Parathyroid adenoma (tissue), 2 donors: Measurements from ENCODE around the gene NDST3.

Source experiments
- H2AFZ ChIP-seq: fragments of 300-600 bp; sonication (generic); one replicate; pipeline ENCODE4 v1.7.0; 2017; ENCODE audit warnings: antibody characterized with exemption, mild to moderate bottlenecking
- H3K27ac ChIP-seq: fragments of 300-600 bp; sonication (generic); one replicate; pipeline ENCODE4 v1.7.0; 2017
- H3K27me3 ChIP-seq: fragments of 300-600 bp; sonication (generic); one replicate; pipeline ENCODE4 v1.7.0; 2017; ENCODE audit warnings: low read length; ENCODE audit not compliant: control insufficient read depth, insufficient read depth
- H3K36me3 ChIP-seq: fragments of 300-600 bp; sonication (generic); one replicate; pipeline ENCODE4 v1.7.0; 2017; ENCODE audit warnings: low read length; ENCODE audit not compliant: control insufficient read depth, insufficient read depth
- H3K4me1 ChIP-seq: fragments of 300-600 bp; sonication (generic); one replicate; pipeline ENCODE4 v1.7.0; 2017; ENCODE audit warnings: control low read depth
- H3K4me2 ChIP-seq: fragments of 300-600 bp; sonication (generic); one replicate; pipeline ENCODE4 v1.7.0; 2017; ENCODE audit warnings: low read length
- H3K4me3 ChIP-seq: fragments of 300-600 bp; sonication (generic); one replicate; pipeline ENCODE4 v1.7.0; 2017; ENCODE audit warnings: low read depth, low read length
- H3K79me2 ChIP-seq: fragments of 300-600 bp; sonication (generic); one replicate; pipeline ENCODE4 v1.7.0; 2017; ENCODE audit warnings: control low read depth
- H3K9ac ChIP-seq: fragments of 300-600 bp; sonication (generic); one replicate; pipeline ENCODE4 v1.7.0; 2017; ENCODE audit warnings: mild to moderate bottlenecking
- H3K9me3 ChIP-seq: fragments of 300-600 bp; sonication (generic); one replicate; pipeline ENCODE4 v1.7.0; 2017; ENCODE audit warnings: low read length; ENCODE audit not compliant: control insufficient read depth
- CTCF ChIP-seq: fragments of 300-600 bp; sonication (generic); IDR thresholded peaks from one replicate; pipeline ENCODE4 v1.7.0; 2017; ENCODE audit warnings: antibody characterized with exemption, mild to moderate bottlenecking
- donor health status: primary hyperparathyroidism.

The NDST3 gene

GRCh38 chr4:118278473-118279274 is 244.4 kb downstream of the NDST3 start:
- Histone ChIP-seq H3K36me3 (no peaks in the 10 kb centered on the region), H3K27ac (peak overlapping the region; percentile 71), H3K9ac (no peak overlapping the region), H3K4me2 (peak overlapping the region; percentile 94), H3K4me3 (peak overlapping the region; percentile 95), H3K79me2 (no peaks in the 10 kb centered on the region), H3K4me1 (peaks cover 2% of the 10 kb centered on the region), H3K9me3 (no peaks in the 10 kb centered on the region), H3K27me3 (no peaks in the 10 kb centered on the region), H2AFZ (peak overlapping the region; percentile 89)
- no peak for TF ChIP-seq CTCF

- no peaks in the 10 kb centered on the region for H3K27me3 ChIP-seq
- peak overlapping the region; percentile 94 for H3K4me2 ChIP-seq
- H3K4me3 ChIP-seq, result peak overlapping the region; percentile 95
- H3K9ac ChIP-seq, result no peak overlapping the region
- TF ChIP-seq CTCF, result no peak
- peak overlapping the region; percentile 71 for H3K27ac ChIP-seq
- no peaks in the 10 kb centered on the region for H3K79me2 ChIP-seq
- H3K9me3 ChIP-seq, result no peaks in the 10 kb centered on the region
- peak overlapping the region; percentile 89 for H2AFZ ChIP-seq
- H3K4me1 ChIP-seq, result peaks cover 2% of the 10 kb centered on the region
- H3K36me3 ChIP-seq, result no peaks in the 10 kb centered on the region
These were observed 245.0 kb downstream of the NDST3 start for GRCh38 chr4:118279328-118279727.

GRCh38 chr4:118279920-118280432 is 245.7 kb downstream of the NDST3 start:
- no peak overlapping the region for H3K9ac ChIP-seq

GRCh38 chr4:118280501-118281218 is 246.4 kb downstream of the NDST3 start:
- Histone ChIP-seq H3K27ac (no peak overlapping the region), H3K9ac (no peak overlapping the region), H3K4me2 (no peak overlapping the region), H3K4me3 (no peak overlapping the region), H3K36me3 (no peaks in the 10 kb centered on the region), H3K4me1 (peaks cover 2% of the 10 kb centered on the region), H3K79me2 (no peaks in the 10 kb centered on the region), H2AFZ (no peak overlapping the region), H3K9me3 (no peaks in the 10 kb centered on the region), H3K27me3 (no peaks in the 10 kb centered on the region)
- peak; percentile 42 for TF ChIP-seq CTCF

More at GRCh38 chr4:118279920-118280432, 245.7 kb downstream of the NDST3 start:
- peak overlapping the region; percentile 95 for H3K4me3 ChIP-seq
- H3K27me3 ChIP-seq, result no peaks in the 10 kb centered on the region
- peak overlapping the region; percentile 94 for H3K4me2 ChIP-seq
- TF ChIP-seq CTCF, result no peak
- no peak overlapping the region for H3K27ac ChIP-seq
- peaks cover 2% of the 10 kb centered on the region for H3K4me1 ChIP-seq
- no peak overlapping the region for H2AFZ ChIP-seq
- H3K9me3 ChIP-seq, result no peaks in the 10 kb centered on the region
- H3K79me2 ChIP-seq, result no peaks in the 10 kb centered on the region
- no peaks in the 10 kb centered on the region for H3K36me3 ChIP-seq
